Neural cell (in vitro differentiated cells): ENCODE results near the gene KIF27.
"Not testable (repeated sequence)": the region's sequence is repeated elsewhere in the genome, so short reads cannot be mapped to it uniquely, and the experiment has no call there.

Source experiments
- EP300 ChIP-seq: fragments of 450-650 bp; conservative IDR thresholded peaks from 2 replicates; pipeline ENCODE4 v1.6.1; 2014; ENCODE audit warnings: antibody characterized with exemption, mild to moderate bottlenecking, moderate library complexity; ENCODE audit not compliant: poor library complexity, severe bottlenecking
- EZH2 ChIP-seq: fragments of 200-600, 300-800 bp; shearing (Covaris generic), sonication (generic); IDR thresholded peaks from 2 replicates; pipeline ENCODE4 v1.6.1; 2014; ENCODE audit warnings: antibody characterized with exemption, low read length, borderline replicate concordance, mild to moderate bottlenecking; ENCODE audit not compliant: insufficient read depth, poor library complexity, severe bottlenecking
- POLR2AphosphoS5 ChIP-seq: IDR thresholded peaks from 2 replicates; pipeline ENCODE4 v1.6.1; 2012

- not testable (repeated sequence) for TF ChIP-seq POLR2AphosphoS5, EP300, EZH2
Measured at GRCh38 chr9:83803941-83804340, 117.3 kb downstream of the KIF27 start.
